ENCODE results near the gene ZC3H13. TPM values are rescaled to one million over a fixed set of nuclear protein-coding genes. Genes with fewer than 3 reads are reported as not detected.

ZC3H13 gene
- total RNA-seq, 1 experiment from 2014 or later = 9.5 TPM

DNA sequence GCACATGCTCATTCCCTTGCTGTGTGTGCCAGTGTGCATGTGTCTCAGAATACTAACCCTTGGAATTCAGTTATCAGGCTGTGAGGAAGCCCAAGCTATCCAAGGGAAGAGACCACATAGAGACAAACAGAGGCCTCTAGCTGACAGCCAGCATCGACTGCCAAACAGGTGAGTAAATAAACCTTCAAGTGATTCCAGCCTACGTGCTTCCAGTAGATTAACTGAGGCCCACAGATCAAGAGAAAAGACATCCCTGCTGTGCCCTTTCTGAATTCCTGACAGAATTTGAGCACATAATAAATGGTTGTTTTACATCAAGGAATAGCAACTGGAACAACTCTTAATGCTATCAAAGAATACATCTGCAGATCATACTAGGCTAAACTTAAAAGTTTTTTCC, 17.5 kb downstream of the ZC3H13 start:
- ATAC-seq = no peak
- Histone ChIP-seq H3F3A (ENCODE audit: low read length, unreplicated experiment) (no peaks in the 10 kb centered on the region), H3K4me2 (ENCODE audit: low read length) (no peak overlapping the region), H3K4me1 (ENCODE audit: insufficient read depth, low read length) (no peaks in the 10 kb centered on the region), H3K27me3 (ENCODE audit: low read length) (no peaks in the 10 kb centered on the region), H4K20me1 (ENCODE audit: low read length) (no peaks in the 10 kb centered on the region), H3K9me2 (replicated peaks; ENCODE audit: low read length) (no peaks in the 10 kb centered on the region), H3K9ac (ENCODE audit: low read length) (no peak overlapping the region), H2AFZ (ENCODE audit: low read length) (no peak overlapping the region), H3K36me3 (ENCODE audit: low read depth, low read length) (peaks cover 2% of the 10 kb centered on the region; the same call in 1 of the 2 replicates), H3K9me3 (ENCODE audit: low read length) (no peaks in the 10 kb centered on the region), H3K27ac (ENCODE audit: low read length) (no peak overlapping the region), H3K4me3 (ENCODE audit: low read length) (no peak overlapping the region), H3K79me2 (ENCODE audit: low read length) (no peaks in the 10 kb centered on the region)
- no peak for DNase-seq
- POLR2A ChIA-PET (ENCODE audit: unreplicated experiment) = no interaction called here
- CTCF ChIA-PET = no interaction called here
- no TSS peak for BruUV-seq (replicated peaks)
- TF ChIP-seq, protein P1, sequence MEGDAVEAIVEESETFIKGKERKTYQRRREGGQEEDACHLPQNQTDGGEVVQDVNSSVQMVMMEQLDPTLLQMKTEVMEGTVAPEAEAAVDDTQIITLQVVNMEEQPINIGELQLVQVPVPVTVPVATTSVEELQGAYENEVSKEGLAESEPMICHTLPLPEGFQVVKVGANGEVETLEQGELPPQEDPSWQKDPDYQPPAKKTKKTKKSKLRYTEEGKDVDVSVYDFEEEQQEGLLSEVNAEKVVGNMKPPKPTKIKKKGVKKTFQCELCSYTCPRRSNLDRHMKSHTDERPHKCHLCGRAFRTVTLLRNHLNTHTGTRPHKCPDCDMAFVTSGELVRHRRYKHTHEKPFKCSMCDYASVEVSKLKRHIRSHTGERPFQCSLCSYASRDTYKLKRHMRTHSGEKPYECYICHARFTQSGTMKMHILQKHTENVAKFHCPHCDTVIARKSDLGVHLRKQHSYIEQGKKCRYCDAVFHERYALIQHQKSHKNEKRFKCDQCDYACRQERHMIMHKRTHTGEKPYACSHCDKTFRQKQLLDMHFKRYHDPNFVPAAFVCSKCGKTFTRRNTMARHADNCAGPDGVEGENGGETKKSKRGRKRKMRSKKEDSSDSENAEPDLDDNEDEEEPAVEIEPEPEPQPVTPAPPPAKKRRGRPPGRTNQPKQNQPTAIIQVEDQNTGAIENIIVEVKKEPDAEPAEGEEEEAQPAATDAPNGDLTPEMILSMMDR (conservative IDR thresholded peaks at IDR 0.05; ENCODE audit: low read depth, low read length) = no peak
- TF ChIP-seq EZH2phosphoT487 (IDR thresholded peaks at IDR 0.05; ENCODE audit: borderline replicate concordance, low read length) (no peak), EZH2 (IDR thresholded peaks at IDR 0.05; ENCODE audit: low read length, unreplicated experiment) (no peak)
- intact Hi-C loops (cut with micrococcal nuclease) = no loop called here

DNA sequence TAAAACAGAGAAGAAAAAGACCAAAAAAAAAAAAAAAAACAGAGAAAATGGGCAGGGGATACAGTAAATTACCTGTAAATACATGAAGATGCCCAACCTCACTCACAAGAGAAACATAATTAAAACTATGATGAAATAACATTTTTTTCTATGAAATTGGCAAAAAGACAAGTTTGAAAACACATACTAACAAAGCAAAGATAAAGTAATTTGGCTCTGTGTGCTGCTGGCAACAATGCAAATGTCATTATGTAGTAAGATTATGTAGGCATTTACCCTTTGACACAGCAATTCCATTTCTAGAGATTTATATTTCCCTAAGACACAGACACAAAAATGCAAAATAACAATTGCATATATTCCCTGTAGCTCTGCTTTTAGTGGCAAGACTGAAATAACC, 20.2 kb downstream of the ZC3H13 start:
- 0 out of 2 replicates have a peak, but pooled peaks cover 3% of the 10 kb centered on the region for H3K79me2 ChIP-seq (ENCODE audit: low read length)
- BruUV-seq (replicated peaks) = no TSS peak

DNA sequence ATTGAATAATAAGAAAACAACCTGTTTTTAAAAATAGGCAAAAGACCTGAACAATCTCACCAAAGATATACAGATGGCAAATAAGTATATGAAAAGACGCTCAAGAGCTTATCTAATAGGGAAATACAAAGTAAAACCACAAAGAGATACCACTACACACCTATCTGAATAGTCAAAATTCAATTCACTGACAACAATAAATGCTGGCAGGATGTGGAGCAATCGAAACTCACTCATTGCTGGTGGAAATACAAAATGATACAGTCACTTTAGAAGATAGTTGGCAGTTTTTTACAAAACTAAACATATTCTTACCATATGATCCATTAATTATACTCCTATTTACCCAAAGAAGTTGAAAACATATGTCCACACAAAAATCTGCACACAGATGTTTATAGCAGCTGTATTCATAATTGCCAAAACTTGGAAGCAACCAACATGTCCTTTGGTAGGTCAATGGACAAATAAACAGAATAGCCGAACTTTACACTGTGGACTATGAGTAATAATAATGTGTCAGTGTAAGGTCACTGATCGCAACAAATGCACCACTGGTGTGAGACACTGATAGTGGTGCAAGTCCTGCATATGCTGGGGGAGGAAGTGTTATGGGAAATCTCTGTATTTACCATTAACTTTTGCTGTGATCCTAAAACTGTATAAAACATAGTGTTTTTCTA, 20.8 kb downstream of the ZC3H13 start:
- H3K4me3 ChIP-seq (ENCODE audit: low read length) = no peak overlapping the region
- H3K9me3 ChIP-seq (ENCODE audit: low read length) = no peaks in the 10 kb centered on the region
- ChIA-PET CTCF (no interaction called here), POLR2A (ENCODE audit: unreplicated experiment) (no interaction called here)
- TF ChIP-seq EZH2phosphoT487 (IDR thresholded peaks at IDR 0.05; ENCODE audit: borderline replicate concordance, low read length) = no peak
- TF ChIP-seq EZH2 (IDR thresholded peaks at IDR 0.05; ENCODE audit: low read length, unreplicated experiment) = no peak
- TF ChIP-seq, protein P1 (conservative IDR thresholded peaks at IDR 0.05; ENCODE audit: low read depth, low read length) = no peak
- BruUV-seq (replicated peaks) = no TSS peak
- H3F3A ChIP-seq (ENCODE audit: low read length, unreplicated experiment) = no peaks in the 10 kb centered on the region
- no peak for DNase-seq
- no peaks in the 10 kb centered on the region for H4K20me1 ChIP-seq (ENCODE audit: low read length)
- H3K36me3 ChIP-seq (ENCODE audit: low read depth, low read length) = no peaks in the 10 kb centered on the region
- no peaks in the 10 kb centered on the region for H3K27me3 ChIP-seq (ENCODE audit: low read length)
- no peak overlapping the region for H3K4me2 ChIP-seq (ENCODE audit: low read length)
- ATAC-seq = no peak
- no peak overlapping the region for H2AFZ ChIP-seq (ENCODE audit: low read length)
- H3K9me2 ChIP-seq (replicated peaks; ENCODE audit: low read length) = no peaks in the 10 kb centered on the region
- H3K9ac ChIP-seq (ENCODE audit: low read length) = no peak overlapping the region
- H3K27ac ChIP-seq (ENCODE audit: low read length) = no peak overlapping the region
- no peaks in the 10 kb centered on the region for H3K4me1 ChIP-seq (ENCODE audit: insufficient read depth, low read length)
- intact Hi-C loops (cut with micrococcal nuclease) = no loop called here
- 0 out of 2 replicates have a peak, but pooled peaks cover 3% of the 10 kb centered on the region for H3K79me2 ChIP-seq (ENCODE audit: low read length)

More for the DNA sequence above, 20.2 kb downstream of the ZC3H13 start:
- DNase-seq = no peak
- H4K20me1 ChIP-seq (ENCODE audit: low read length) = no peaks in the 10 kb centered on the region
- H3F3A ChIP-seq (ENCODE audit: low read length, unreplicated experiment) = no peaks in the 10 kb centered on the region
- H3K4me2 ChIP-seq (ENCODE audit: low read length) = no peak overlapping the region
- no peaks in the 10 kb centered on the region for H3K9me2 ChIP-seq (replicated peaks; ENCODE audit: low read length)
- ATAC-seq = no peak
- ChIA-PET POLR2A (ENCODE audit: unreplicated experiment) (no interaction called here), CTCF (no interaction called here)
- no peaks in the 10 kb centered on the region for H3K36me3 ChIP-seq (ENCODE audit: low read depth, low read length)
- H3K9ac ChIP-seq (ENCODE audit: low read length) = no peak overlapping the region
- no peak overlapping the region for H3K4me3 ChIP-seq (ENCODE audit: low read length)
- no peak for TF ChIP-seq EZH2 (IDR thresholded peaks at IDR 0.05; ENCODE audit: low read length, unreplicated experiment)
- no peak overlapping the region for H2AFZ ChIP-seq (ENCODE audit: low read length)
- intact Hi-C loops (cut with micrococcal nuclease) = no loop called here
- H3K27ac ChIP-seq (ENCODE audit: low read length) = no peak overlapping the region
- no peaks in the 10 kb centered on the region for H3K4me1 ChIP-seq (ENCODE audit: insufficient read depth, low read length)
- no peaks in the 10 kb centered on the region for H3K27me3 ChIP-seq (ENCODE audit: low read length)
- H3K9me3 ChIP-seq (ENCODE audit: low read length) = no peaks in the 10 kb centered on the region
